Mesenchymal stem cell (in vitro differentiated cells and primary cell): Measurements from ENCODE around the gene LSR.

Experiments
- DNase-seq: peaks from one replicate; pipeline ENCODE4 v3.0.0-alpha.2; 2013
- H2AFZ ChIP-seq: one replicate; pipeline ENCODE4 v1.6.1; 2013; ENCODE audit warnings: low read depth, mild to moderate bottlenecking, control low read depth, inconsistent platforms, low read length, moderate library complexity
- H2AK5ac ChIP-seq: 2 replicates; pipeline ENCODE4 v1.6.1; 2013; ENCODE audit warnings: low read length, moderate library complexity, mild to moderate bottlenecking, inconsistent platforms; ENCODE audit not compliant: severe bottlenecking
- H2BK120ac ChIP-seq: one replicate; pipeline ENCODE4 v1.6.1; 2013; ENCODE audit warnings: low read depth, mild to moderate bottlenecking, inconsistent platforms, low read length, moderate library complexity
- H2BK12ac ChIP-seq, 2 experiments: one replicate each; pipeline ENCODE4 v1.6.1; 2013; ENCODE audit warnings: inconsistent platforms in 2 of 2, low read length in 2 of 2, mild to moderate bottlenecking in 2 of 2, moderate library complexity in 2 of 2, control low read depth in 1 of 2
- H2BK15ac ChIP-seq: one replicate; pipeline ENCODE4 v1.6.1; 2013; ENCODE audit warnings: mild to moderate bottlenecking, low read depth, inconsistent platforms; ENCODE audit not compliant: poor library complexity, severe bottlenecking
- H2BK5ac ChIP-seq: 2 replicates; pipeline ENCODE4 v1.6.1; 2013; ENCODE audit warnings: low read depth, mild to moderate bottlenecking, low read length, control low read depth, inconsistent platforms; ENCODE audit not compliant: poor library complexity, severe bottlenecking
- H3K14ac ChIP-seq, 2 experiments: one replicate each; pipeline ENCODE4 v1.6.1; 2013; ENCODE audit warnings: inconsistent platforms in 2 of 2, low read length in 2 of 2, control low read depth in 1 of 2, mild to moderate bottlenecking in 1 of 2, moderate library complexity in 1 of 2
- H3K18ac ChIP-seq, 2 experiments: one replicate each; pipeline ENCODE4 v1.6.1; 2013; ENCODE audit warnings: inconsistent platforms in 2 of 2, low read length in 2 of 2, control low read depth in 1 of 2, low read depth in 1 of 2, mild to moderate bottlenecking in 1 of 2
- H3K23ac ChIP-seq, 2 experiments: one replicate each; pipeline ENCODE4 v1.6.1; 2013; ENCODE audit warnings: inconsistent platforms in 2 of 2, low read length in 2 of 2, mild to moderate bottlenecking in 2 of 2, moderate library complexity in 2 of 2, control low read depth in 1 of 2
- H3K27ac ChIP-seq: 2 replicates; pipeline ENCODE4 v1.5.1; 2013; ENCODE audit warnings: mild to moderate bottlenecking, moderate library complexity, low read length, control low read depth, inconsistent platforms; ENCODE audit not compliant: poor library complexity, severe bottlenecking
- H3K27me3 ChIP-seq, 2 experiments: 2 replicates each; pipeline versions ENCODE4 v1.6.1 to v1.7.0; 2013; ENCODE audit warnings: low read length in 2 of 2, mild to moderate bottlenecking in 2 of 2, moderate library complexity in 2 of 2, control low read depth in 1 of 2, inconsistent platforms in 1 of 2; ENCODE audit not compliant: control insufficient read depth in 1 of 2, insufficient read depth in 1 of 2
- H3K36me3 ChIP-seq, 2 experiments: 2 replicates each; pipeline versions ENCODE4 v1.6.1 to v1.7.0; 2013; ENCODE audit warnings: low read length in 2 of 2, control low read depth in 1 of 2, inconsistent platforms in 1 of 2, low read depth in 1 of 2, mild to moderate bottlenecking in 1 of 2; ENCODE audit not compliant: insufficient read depth in 2 of 2, control insufficient read depth in 1 of 2
- H3K4ac ChIP-seq, 2 experiments: one replicate each; pipeline ENCODE4 v1.6.1; 2013; ENCODE audit warnings: inconsistent platforms in 2 of 2, low read length in 2 of 2, mild to moderate bottlenecking in 2 of 2, moderate library complexity in 2 of 2, control low read depth in 1 of 2, low read depth in 1 of 2
- H3K4me1 ChIP-seq: 2 replicates; pipeline ENCODE4 v1.6.1; 2013; ENCODE audit warnings: low read depth, low read length, control low read depth; ENCODE audit not compliant: control insufficient read depth, insufficient read depth
- H3K4me2 ChIP-seq: 2 replicates; pipeline ENCODE4 v1.6.1; 2013; ENCODE audit warnings: low read length, mild to moderate bottlenecking, inconsistent platforms; ENCODE audit not compliant: poor library complexity, severe bottlenecking
- H3K4me3 ChIP-seq, 2 experiments: 2 replicates each; pipeline versions ENCODE4 v1.5.1 to v1.7.0; 2013; ENCODE audit warnings: low read length in 2 of 2, mild to moderate bottlenecking in 2 of 2, control low read depth in 1 of 2, low read depth in 1 of 2; ENCODE audit not compliant: insufficient read depth in 1 of 2
- H3K79me1 ChIP-seq: replicated peaks from 2 replicates; pipeline ENCODE4 v1.6.1; 2013; ENCODE audit warnings: mild to moderate bottlenecking, control low read depth, low read length, inconsistent platforms; ENCODE audit not compliant: poor library complexity, severe bottlenecking
- H3K9ac ChIP-seq: 2 replicates; pipeline ENCODE4 v1.7.0; 2013; ENCODE audit warnings: mild to moderate bottlenecking, low read length, moderate library complexity
- H3K9me3 ChIP-seq: 2 replicates; pipeline ENCODE4 v1.7.0; 2013; ENCODE audit warnings: mild to moderate bottlenecking, low read length; ENCODE audit not compliant: control insufficient read depth
- H4K8ac ChIP-seq: one replicate; pipeline ENCODE4 v1.6.1; 2013; ENCODE audit warnings: inconsistent platforms, mild to moderate bottlenecking, low read length, moderate library complexity
- H4K91ac ChIP-seq: one replicate; pipeline ENCODE4 v1.6.1; 2013; ENCODE audit warnings: mild to moderate bottlenecking, low read length, inconsistent platforms
- WGBS: methylation state at CpG from one replicate; pipeline ENCODE4 v1.1.7; 2013; ENCODE audit warnings: mixed read lengths; 5-methylcytosine and 5-hydroxymethylcytosine counted together

Gene LSR

DNA sequence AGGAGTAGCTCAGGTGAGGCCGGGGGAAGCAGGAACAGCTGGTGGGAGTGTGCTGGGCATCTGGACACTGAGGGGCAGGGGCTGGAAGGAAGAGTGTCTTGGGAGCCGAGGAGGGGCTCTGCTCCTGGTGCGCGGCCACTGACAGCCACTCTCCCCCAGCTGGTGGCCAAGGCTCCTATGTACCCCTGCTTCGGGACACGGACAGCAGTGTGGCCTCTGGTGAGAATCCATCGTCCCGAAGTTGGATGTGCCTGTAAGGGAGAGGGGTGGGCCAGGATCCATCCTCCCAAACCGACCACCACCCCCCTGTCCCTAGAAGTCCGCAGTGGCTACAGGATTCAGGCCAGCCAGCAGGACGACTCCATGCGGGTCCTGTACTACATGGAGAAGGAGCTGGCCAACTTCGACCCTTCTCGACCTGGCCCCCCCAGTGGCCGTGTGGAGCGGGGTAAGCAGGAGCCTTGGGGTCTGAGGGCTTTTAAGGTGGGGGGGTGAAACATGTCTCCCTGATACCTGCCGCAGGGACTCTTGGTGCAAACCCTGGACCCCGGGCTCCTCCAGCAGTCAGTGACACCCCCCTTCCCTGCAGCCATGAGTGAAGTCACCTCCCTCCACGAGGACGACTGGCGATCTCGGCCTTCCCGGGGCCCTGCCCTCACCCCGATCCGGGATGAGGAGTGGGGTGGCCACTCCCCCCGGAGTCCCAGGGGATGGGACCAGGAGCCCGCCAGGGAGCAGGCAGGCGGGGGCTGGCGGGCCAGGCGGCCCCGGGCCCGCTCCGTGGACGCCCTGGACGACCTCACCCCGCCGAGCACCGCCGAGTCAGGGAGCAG, 17.9 kb downstream of the LSR start:
- Histone ChIP-seq H3K4me1 (peaks cover 28% of the 10 kb centered on the region), H3K79me1 (peaks cover 26% of the 10 kb centered on the region), H4K91ac (peak overlapping the region; percentile 80), H2BK5ac (no peak overlapping the region), H3K9me3 (no peaks in the 10 kb centered on the region), H3K9ac (peak overlapping the region; percentile 89), H3K36me3 (peaks cover 24 to 32% of the 10 kb centered on the region in 2 experiments), H2AK5ac (no peak overlapping the region), H3K14ac (peak overlapping the region in 1 of 2 experiments; percentile 93), H3K27ac (no peak overlapping the region), H3K27me3 (peaks cover 8% of the 10 kb centered on the region in 2 experiments), H2BK12ac (no peak overlapping the region), H3K4me2 (peak overlapping the region; percentile 96), H4K8ac (peak overlapping the region; percentile 88), H3K4ac (peak overlapping the region; percentile 99), H2BK15ac (no peak overlapping the region), H3K18ac (peak overlapping the region; percentile 71 to 89), H3K23ac (peak overlapping the region in 1 of 2 experiments; percentile 84), H2AFZ (no peak overlapping the region), H2BK120ac (peak overlapping the region; percentile 86), H3K4me3 (peak overlapping the region; percentile 70 to 90)
- 75% methylated on average over 32 of the region's 39 CpGs for WGBS
- no peak for DNase-seq

DNA sequence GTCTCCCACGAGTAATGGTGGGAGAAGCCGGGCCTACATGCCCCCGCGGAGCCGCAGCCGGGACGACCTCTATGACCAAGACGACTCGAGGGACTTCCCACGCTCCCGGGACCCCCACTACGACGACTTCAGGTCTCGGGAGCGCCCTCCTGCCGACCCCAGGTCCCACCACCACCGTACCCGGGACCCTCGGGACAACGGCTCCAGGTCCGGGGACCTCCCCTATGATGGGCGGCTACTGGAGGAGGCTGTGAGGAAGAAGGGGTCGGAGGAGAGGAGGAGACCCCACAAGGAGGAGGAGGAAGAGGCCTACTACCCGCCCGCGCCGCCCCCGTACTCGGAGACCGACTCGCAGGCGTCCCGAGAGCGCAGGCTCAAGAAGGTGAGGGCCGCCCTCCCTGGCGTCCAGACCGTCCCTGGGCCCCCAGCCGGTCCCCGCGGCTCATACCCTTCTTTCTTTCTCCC, 18.6 kb downstream of the LSR start:
- Histone ChIP-seq H2BK120ac (peak overlapping the region; percentile 86), H2BK5ac (peak overlapping the region; percentile 47), H2AFZ (no peak overlapping the region), H3K14ac (peak overlapping the region in 1 of 2 experiments; percentile 93), H3K4me1 (peaks cover 27% of the 10 kb centered on the region), H3K79me1 (peaks cover 32% of the 10 kb centered on the region), H3K23ac (peak overlapping the region; percentile 0 to 97), H2BK12ac (no peak overlapping the region), H2AK5ac (peak overlapping the region; percentile 79), H3K27me3 (peaks cover 1 to 3% of the 10 kb centered on the region in 2 experiments), H3K9ac (peak overlapping the region; percentile 89), H4K91ac (peak overlapping the region; percentile 80), H3K18ac (peak overlapping the region; percentile 71 to 89), H3K36me3 (peaks cover 30 to 38% of the 10 kb centered on the region in 2 experiments), H3K27ac (peak overlapping the region; percentile 69), H4K8ac (peak overlapping the region; percentile 88), H3K4ac (peak overlapping the region; percentile 99), H3K9me3 (no peaks in the 10 kb centered on the region), H3K4me2 (peak overlapping the region; percentile 96), H3K4me3 (peak overlapping the region; percentile 70 to 90), H2BK15ac (no peak overlapping the region)
- 13% methylated on average over 21 of the region's 40 CpGs for WGBS
- peak; percentile 3 for DNase-seq

DNA sequence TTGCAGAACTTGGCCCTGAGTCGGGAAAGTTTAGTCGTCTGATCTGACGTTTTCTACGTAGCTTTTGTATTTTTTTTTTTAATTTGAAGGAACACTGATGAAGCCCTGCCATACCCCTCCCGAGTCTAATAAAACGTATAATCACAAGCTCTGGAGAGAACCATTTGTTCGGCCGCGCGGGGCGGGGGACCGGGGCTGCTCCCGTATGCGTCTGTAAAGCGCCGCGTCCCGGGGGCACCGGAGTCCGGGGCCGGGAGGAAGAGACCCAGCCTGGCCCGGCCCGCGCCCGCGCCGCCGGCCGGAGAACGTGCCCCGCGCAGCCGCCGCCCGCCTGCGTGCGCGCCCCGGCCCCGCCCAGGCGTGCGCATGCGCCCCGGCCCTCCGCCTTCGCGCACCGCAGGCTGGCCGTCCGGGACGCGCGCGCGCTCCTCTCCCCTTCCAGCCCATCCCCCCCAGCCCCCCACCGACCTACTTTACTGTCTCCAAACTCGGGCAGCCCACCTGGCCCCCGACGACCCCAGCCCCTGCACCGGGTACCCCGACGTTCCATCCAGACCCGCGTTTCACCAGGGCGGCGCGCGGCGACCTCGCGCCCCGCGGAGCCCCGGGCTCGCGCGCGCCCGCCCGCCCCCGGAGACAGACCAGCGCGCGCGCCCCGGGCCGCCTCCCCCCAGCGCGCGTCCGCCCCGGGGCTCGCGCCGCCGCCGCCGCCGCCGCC, 19.2 kb downstream of the LSR start:
- no peak overlapping the region for H2AK5ac ChIP-seq
- peak overlapping the region; percentile 71 to 89 for H3K18ac ChIP-seq
- peak overlapping the region; percentile 74 for H4K91ac ChIP-seq
- H2BK12ac ChIP-seq, result peak overlapping the region in 1 of 2 experiments; percentile 24
- peak overlapping the region; percentile 99 for H3K4ac ChIP-seq
- peak overlapping the region; percentile 88 to 90 for H3K4me3 ChIP-seq
- H2AFZ ChIP-seq, result no peak overlapping the region
- H3K9me3 ChIP-seq, result no peaks in the 10 kb centered on the region
- peak overlapping the region; percentile 88 for H4K8ac ChIP-seq
- H2BK15ac ChIP-seq, result no peak overlapping the region
- H3K36me3 ChIP-seq, result peaks cover 35 to 44% of the 10 kb centered on the region in 2 experiments
- DNase-seq, result peak; percentile 63
- peak overlapping the region in 1 of 2 experiments; percentile 93 for H3K14ac ChIP-seq
- H2BK120ac ChIP-seq, result peak overlapping the region; percentile 86
- peaks cover 29% of the 10 kb centered on the region for H3K4me1 ChIP-seq
- H3K4me2 ChIP-seq, result peak overlapping the region; percentile 96
- under 1% methylated on average over 40 of the region's 100 CpGs for WGBS
- no peaks in the 10 kb centered on the region for H3K27me3 ChIP-seq
- peak overlapping the region; percentile 96 for H2BK5ac ChIP-seq
- peak overlapping the region; percentile 89 for H3K9ac ChIP-seq
- peak overlapping the region; percentile 0 to 97 for H3K23ac ChIP-seq
- peak overlapping the region; percentile 77 for H3K27ac ChIP-seq
- peaks cover 37% of the 10 kb centered on the region for H3K79me1 ChIP-seq
